ENCODE measurements around the gene FAM124A. TPM values are rescaled to one million over a fixed set of nuclear protein-coding genes. Genes with fewer than 3 reads are reported as not detected.

Gene FAM124A
- total and polyA plus RNA-seq, 2 experiments from 2014 or later, result 37.7 to 109 TPM

DNA sequence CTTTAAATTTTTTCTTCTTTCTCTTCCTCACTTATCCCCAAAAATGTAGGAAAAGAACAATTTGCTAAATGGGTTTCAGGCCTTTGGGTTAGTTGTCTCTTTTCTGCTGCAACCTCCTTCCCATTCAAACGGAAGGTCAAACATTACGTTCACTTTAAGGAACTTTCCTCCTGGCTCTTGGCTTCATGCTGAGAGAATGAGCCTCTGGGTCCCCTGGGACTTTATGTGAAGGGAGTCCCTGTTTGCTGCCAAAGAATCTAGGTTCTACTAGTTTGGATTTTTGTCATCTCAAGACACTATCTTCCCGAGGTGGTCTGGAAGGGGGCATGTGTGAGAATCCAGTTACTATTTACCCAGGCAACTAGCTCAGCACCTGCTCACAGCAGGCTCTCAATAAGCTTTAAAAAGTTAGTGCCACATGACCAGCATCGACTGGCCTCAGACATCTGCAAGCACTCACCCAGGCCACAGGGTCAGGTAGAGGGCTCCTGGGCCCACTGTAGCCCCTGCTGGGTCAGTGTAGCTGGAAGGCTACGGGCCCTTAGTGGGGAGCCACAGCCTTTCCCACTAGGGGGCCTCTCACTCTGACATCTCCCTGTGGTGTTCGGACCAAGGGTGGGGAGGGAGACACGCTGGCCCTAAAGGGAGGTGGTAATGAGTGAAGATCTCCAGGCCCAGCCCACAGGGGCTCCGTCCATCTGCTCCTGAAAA lies 40.5 kb downstream of the FAM124A start:
- Mint-ChIP-seq H3K4me1 (peaks cover 54% of the 10 kb centered on the region), H3K27me3 (ENCODE audit: insufficient read depth, low read depth, poor library complexity) (peaks cover 14% of the 10 kb centered on the region), H3K9me3 (no peaks in the 10 kb centered on the region), H3K4me3 (no peak overlapping the region), H3K27ac (no peak overlapping the region), H3K36me3 (ENCODE audit: low read depth) (peaks cover 67% of the 10 kb centered on the region)
- Histone ChIP-seq H4K20me1 (replicated peaks; ENCODE audit: insufficient read depth) (peaks cover 46% of the 10 kb centered on the region), H3K9me2 (ENCODE audit: insufficient read depth) (peaks cover 2% of the 10 kb centered on the region; the same call in 1 of the 2 replicates), H3K4me3 (no peak overlapping the region), H3F3A (replicated peaks; ENCODE audit: low read depth) (0 out of 2 replicates have a peak, but pooled peaks cover 4% of the 10 kb centered on the region), H3K4me2 (no peak overlapping the region), H3K79me2 (replicated peaks; ENCODE audit: insufficient read depth) (peaks cover 48% of the 10 kb centered on the region), H3K4me1 (ENCODE audit: insufficient read depth) (peaks cover 25% of the 10 kb centered on the region), H2AFZ (no peak overlapping the region), H3K27ac (ENCODE audit: low read depth) (no peak overlapping the region), H3K27me3 (ENCODE audit: insufficient read depth) (no peaks in the 10 kb centered on the region), H3K36me3 (ENCODE audit: insufficient read depth) (peaks cover 25% of the 10 kb centered on the region)
- DNase-seq (ENCODE audit: low spot score), result no peak
- peak; percentile 63 for ATAC-seq
- TF ChIP-seq, protein P1, sequence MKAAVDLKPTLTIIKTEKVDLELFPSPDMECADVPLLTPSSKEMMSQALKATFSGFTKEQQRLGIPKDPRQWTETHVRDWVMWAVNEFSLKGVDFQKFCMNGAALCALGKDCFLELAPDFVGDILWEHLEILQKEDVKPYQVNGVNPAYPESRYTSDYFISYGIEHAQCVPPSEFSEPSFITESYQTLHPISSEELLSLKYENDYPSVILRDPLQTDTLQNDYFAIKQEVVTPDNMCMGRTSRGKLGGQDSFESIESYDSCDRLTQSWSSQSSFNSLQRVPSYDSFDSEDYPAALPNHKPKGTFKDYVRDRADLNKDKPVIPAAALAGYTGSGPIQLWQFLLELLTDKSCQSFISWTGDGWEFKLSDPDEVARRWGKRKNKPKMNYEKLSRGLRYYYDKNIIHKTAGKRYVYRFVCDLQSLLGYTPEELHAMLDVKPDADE (IDR thresholded peaks at IDR 0.05), result no peak
- TF ChIP-seq STAT1 (IDR thresholded peaks at IDR 0.05; ENCODE audit: unreplicated experiment), result no peak
- TF ChIP-seq, protein P2, sequence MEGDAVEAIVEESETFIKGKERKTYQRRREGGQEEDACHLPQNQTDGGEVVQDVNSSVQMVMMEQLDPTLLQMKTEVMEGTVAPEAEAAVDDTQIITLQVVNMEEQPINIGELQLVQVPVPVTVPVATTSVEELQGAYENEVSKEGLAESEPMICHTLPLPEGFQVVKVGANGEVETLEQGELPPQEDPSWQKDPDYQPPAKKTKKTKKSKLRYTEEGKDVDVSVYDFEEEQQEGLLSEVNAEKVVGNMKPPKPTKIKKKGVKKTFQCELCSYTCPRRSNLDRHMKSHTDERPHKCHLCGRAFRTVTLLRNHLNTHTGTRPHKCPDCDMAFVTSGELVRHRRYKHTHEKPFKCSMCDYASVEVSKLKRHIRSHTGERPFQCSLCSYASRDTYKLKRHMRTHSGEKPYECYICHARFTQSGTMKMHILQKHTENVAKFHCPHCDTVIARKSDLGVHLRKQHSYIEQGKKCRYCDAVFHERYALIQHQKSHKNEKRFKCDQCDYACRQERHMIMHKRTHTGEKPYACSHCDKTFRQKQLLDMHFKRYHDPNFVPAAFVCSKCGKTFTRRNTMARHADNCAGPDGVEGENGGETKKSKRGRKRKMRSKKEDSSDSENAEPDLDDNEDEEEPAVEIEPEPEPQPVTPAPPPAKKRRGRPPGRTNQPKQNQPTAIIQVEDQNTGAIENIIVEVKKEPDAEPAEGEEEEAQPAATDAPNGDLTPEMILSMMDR (conservative IDR thresholded peaks at IDR 0.05; ENCODE audit: low read depth in 2 of 2), result peak; percentile 7 to 34; a peak in 2 of 4 replicates
- TF ChIP-seq ZNF114 (CRISPR knock-in tag; IDR thresholded peaks at IDR 0.05), result no peak
- TF ChIP-seq CREB1 (CRISPR knock-in tag; IDR thresholded peaks at IDR 0.05; ENCODE audit: low read depth), result no peak
- no peak for TF ChIP-seq EZH2phosphoT487 (IDR thresholded peaks at IDR 0.05; ENCODE audit: unreplicated experiment)
- TF ChIP-seq, protein P3, sequence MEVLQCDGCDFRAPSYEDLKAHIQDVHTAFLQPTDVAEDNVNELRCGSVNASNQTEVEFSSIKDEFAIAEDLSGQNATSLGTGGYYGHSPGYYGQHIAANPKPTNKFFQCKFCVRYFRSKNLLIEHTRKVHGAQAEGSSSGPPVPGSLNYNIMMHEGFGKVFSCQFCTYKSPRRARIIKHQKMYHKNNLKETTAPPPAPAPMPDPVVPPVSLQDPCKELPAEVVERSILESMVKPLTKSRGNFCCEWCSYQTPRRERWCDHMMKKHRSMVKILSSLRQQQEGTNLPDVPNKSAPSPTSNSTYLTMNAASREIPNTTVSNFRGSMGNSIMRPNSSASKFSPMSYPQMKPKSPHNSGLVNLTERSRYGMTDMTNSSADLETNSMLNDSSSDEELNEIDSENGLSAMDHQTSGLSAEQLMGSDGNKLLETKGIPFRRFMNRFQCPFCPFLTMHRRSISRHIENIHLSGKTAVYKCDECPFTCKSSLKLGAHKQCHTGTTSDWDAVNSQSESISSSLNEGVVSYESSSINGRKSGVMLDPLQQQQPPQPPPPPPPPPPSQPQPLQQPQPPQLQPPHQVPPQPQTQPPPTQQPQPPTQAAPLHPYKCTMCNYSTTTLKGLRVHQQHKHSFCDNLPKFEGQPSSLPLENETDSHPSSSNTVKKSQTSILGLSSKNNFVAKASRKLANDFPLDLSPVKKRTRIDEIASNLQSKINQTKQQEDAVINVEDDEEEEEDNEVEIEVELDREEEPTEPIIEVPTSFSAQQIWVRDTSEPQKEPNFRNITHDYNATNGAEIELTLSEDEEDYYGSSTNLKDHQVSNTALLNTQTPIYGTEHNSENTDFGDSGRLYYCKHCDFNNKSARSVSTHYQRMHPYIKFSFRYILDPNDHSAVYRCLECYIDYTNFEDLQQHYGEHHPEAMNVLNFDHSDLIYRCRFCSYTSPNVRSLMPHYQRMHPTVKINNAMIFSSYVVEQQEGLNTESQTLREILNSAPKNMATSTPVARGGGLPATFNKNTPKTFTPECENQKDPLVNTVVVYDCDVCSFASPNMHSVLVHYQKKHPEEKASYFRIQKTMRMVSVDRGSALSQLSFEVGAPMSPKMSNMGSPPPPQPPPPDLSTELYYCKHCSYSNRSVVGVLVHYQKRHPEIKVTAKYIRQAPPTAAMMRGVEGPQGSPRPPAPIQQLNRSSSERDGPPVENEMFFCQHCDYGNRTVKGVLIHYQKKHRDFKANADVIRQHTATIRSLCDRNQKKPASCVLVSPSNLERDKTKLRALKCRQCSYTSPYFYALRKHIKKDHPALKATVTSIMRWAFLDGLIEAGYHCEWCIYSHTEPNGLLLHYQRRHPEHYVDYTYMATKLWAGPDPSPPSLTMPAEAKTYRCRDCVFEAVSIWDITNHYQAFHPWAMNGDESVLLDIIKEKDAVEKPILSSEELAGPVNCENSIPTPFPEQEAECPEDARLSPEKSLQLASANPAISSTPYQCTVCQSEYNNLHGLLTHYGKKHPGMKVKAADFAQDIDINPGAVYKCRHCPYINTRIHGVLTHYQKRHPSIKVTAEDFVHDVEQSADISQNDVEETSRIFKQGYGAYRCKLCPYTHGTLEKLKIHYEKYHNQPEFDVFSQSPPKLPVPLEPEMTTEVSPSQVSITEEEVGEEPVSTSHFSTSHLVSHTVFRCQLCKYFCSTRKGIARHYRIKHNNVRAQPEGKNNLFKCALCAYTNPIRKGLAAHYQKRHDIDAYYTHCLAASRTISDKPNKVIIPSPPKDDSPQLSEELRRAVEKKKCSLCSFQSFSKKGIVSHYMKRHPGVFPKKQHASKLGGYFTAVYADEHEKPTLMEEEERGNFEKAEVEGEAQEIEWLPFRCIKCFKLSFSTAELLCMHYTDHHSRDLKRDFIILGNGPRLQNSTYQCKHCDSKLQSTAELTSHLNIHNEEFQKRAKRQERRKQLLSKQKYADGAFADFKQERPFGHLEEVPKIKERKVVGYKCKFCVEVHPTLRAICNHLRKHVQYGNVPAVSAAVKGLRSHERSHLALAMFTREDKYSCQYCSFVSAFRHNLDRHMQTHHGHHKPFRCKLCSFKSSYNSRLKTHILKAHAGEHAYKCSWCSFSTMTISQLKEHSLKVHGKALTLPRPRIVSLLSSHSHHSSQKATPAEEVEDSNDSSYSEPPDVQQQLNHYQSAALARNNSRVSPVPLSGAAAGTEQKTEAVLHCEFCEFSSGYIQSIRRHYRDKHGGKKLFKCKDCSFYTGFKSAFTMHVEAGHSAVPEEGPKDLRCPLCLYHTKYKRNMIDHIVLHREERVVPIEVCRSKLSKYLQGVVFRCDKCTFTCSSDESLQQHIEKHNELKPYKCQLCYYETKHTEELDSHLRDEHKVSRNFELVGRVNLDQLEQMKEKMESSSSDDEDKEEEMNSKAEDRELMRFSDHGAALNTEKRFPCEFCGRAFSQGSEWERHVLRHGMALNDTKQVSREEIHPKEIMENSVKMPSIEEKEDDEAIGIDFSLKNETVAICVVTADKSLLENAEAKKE (CRISPR knock-in tag; IDR thresholded peaks at IDR 0.05), result no peak
- TF ChIP-seq POLR2AphosphoS5 (IDR thresholded peaks at IDR 0.05; ENCODE audit: low read depth), result no peak
- no peak for TF ChIP-seq EZH2 (IDR thresholded peaks at IDR 0.05; ENCODE audit: low read depth, unreplicated experiment)
